PC-3 (cell line): ENCODE data around the gene SEMA3F. TPM values are rescaled to one million over a fixed set of nuclear protein-coding genes. Genes with fewer than 3 reads are reported as not detected.

Experiments
- ATAC-seq: fragments of 200-7000 bp; cut with Tn5 transposase; 2 replicates; pipeline ENCODE4 v1.9.1; 2020; ENCODE audit warnings: mild to moderate bottlenecking, moderate library complexity
- BruUV-seq: library from RNA; stranded (reverse); fragments of 400-500 nt; replicated peaks from 2 replicates; lab custom pipeline; 2021; lab: Mats Ljungman, UMichigan
- CTCF ChIA-PET: fragments of 300-600 bp; sonication (Branson Sonifier 250); formaldehyde crosslinking; loops from one replicate; lab custom pipeline; 2022; ENCODE audit warnings: antibody characterized with exemption; lab: Charles Lee
- POLR2A ChIA-PET: fragments of 300-600 bp; sonication (Branson Sonifier 250); formaldehyde crosslinking; loops from one replicate; lab custom pipeline; 2022; ENCODE audit warnings: antibody characterized with exemption; ENCODE audit not compliant: unreplicated experiment; lab: Charles Lee
- DNase-seq: peaks from one replicate; pipeline ENCODE4 v3.0.0-alpha.2; 2015
- H2AFZ ChIP-seq: fragments of 300-600 bp; sonication (generic); 2 replicates; pipeline ENCODE4 v1.6.0; 2016; ENCODE audit warnings: antibody characterized with exemption, low read length
- H3F3A ChIP-seq: fragments of 300-600 bp; sonication (generic); one replicate; pipeline ENCODE4 v1.6.0; 2017; ENCODE audit warnings: antibody characterized with exemption, low read length, control low read depth, mild to moderate bottlenecking; ENCODE audit not compliant: unreplicated experiment
- H3K27ac ChIP-seq: fragments of 300-600 bp; sonication (generic); 2 replicates; pipeline ENCODE4 v1.5.1; 2016; ENCODE audit warnings: mild to moderate bottlenecking, low read length
- H3K27me3 ChIP-seq: fragments of 300-600 bp; sonication (generic); 2 replicates; pipeline ENCODE4 v1.6.1; 2016; ENCODE audit warnings: low read length, mixed read lengths
- H3K36me3 ChIP-seq: fragments of 300-600 bp; sonication (generic); 2 replicates; pipeline ENCODE4 v1.6.1; 2016; ENCODE audit warnings: low read depth, mixed run types, low read length, mixed read lengths
- H3K4me1 ChIP-seq: fragments of 300-600 bp; sonication (generic); 2 replicates; pipeline ENCODE4 v1.5.1; 2016; ENCODE audit warnings: low read length; ENCODE audit not compliant: insufficient read depth
- H3K4me2 ChIP-seq: fragments of 300-600 bp; sonication (generic); 2 replicates; pipeline ENCODE4 v1.6.0; 2016; ENCODE audit warnings: low read length
- H3K4me3 ChIP-seq: fragments of 300-600 bp; sonication (generic); 2 replicates; pipeline ENCODE4 v1.5.1; 2016; ENCODE audit warnings: mild to moderate bottlenecking, low read length, mixed read lengths
- H3K79me2 ChIP-seq: fragments of 300-600 bp; sonication (generic); 2 replicates; pipeline ENCODE4 v1.6.1; 2017; ENCODE audit warnings: low read length, mixed read lengths
- H3K9ac ChIP-seq: fragments of 300-600 bp; sonication (generic); 2 replicates; pipeline ENCODE4 v1.6.0; 2016; ENCODE audit warnings: mild to moderate bottlenecking, low read length
- H3K9me2 ChIP-seq: fragments of 300-600 bp; sonication (generic); replicated peaks from 2 replicates; pipeline ENCODE4 v1.6.1; 2016; ENCODE audit warnings: mixed run types, low read length, mixed read lengths
- H3K9me3 ChIP-seq: fragments of 300-600 bp; sonication (generic); 2 replicates; pipeline ENCODE4 v1.6.1; 2016; ENCODE audit warnings: low read length, mixed read lengths
- H4K20me1 ChIP-seq: fragments of 300-600 bp; sonication (generic); 2 replicates; pipeline ENCODE4 v1.6.1; 2016; ENCODE audit warnings: low read length, mixed read lengths
- EZH2 ChIP-seq: fragments of 300-600 bp; sonication (generic); IDR thresholded peaks from one replicate; pipeline ENCODE4 v1.6.1; 2017; ENCODE audit warnings: antibody characterized with exemption, mild to moderate bottlenecking, low read length; ENCODE audit not compliant: unreplicated experiment
- EZH2phosphoT487 ChIP-seq: fragments of 300-600 bp; sonication (generic); IDR thresholded peaks from 2 replicates; pipeline ENCODE4 v1.6.1; 2018; ENCODE audit warnings: mild to moderate bottlenecking, antibody characterized with exemption, low read length, borderline replicate concordance
- intact Hi-C: fragments of 100-400 bp; cut with micrococcal nuclease; formaldehyde crosslinking; loops from 2 replicates; pipeline ENCODE4 v1.9.0; 2023
- total RNA-seq: library from RNA; depleted of rRNA; stranded (reverse); fragments of >200 nt; gene quantifications from 2 replicates; pipeline ENCODE4 v1.2.3, GENCODE V29; 2014
- TF ChIP-seq, protein P1 (sequence below): fragments of 300-600 bp; sonication (generic); conservative IDR thresholded peaks from 2 replicates; pipeline ENCODE4 v1.5.1; 2017; ENCODE audit warnings: antibody characterized with exemption, low read depth, mild to moderate bottlenecking, low read length

Gene SEMA3F
- total RNA-seq, 1 experiment from 2014 or later: 50.5 TPM

DNA sequence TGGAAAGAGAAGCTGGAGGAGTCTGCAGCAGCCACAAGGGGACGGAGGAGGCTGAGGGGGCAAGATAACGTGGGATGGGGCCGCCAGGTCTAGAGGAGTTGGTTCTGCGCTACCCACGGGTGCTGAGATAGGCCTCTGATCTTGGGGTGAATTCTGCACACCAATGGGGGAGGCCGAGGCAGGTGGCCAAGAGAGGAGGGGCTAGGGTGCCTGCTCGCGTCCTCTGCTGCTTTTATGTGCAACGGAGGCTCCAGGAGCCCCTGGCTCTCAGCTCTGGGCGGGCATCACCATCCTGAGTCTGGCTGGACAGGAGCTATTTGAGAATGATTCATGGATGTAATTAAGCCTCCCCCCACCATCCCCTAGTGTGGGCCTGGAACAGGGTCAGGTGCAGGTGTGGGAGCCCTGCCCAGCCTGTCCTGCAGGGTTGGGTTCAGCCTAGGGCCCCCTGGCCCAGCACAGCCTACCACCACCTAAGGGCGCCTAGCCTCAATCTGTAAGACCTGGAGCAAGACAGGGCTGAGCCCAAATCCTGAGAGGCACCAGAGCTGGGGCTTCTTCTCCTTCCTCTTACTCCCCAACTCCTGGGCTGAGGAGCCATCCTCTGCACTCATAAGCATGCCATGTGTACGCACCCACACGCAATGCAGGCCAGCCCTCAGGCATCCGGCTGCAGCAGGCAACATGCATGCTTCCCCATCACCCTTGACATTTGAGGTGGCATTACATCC is 32.3 kb upstream of the SEMA3F start:
- no peak overlapping the region for H2AFZ ChIP-seq
- no peaks in the 10 kb centered on the region for H3K27me3 ChIP-seq
- no peak overlapping the region for H3K27ac ChIP-seq
- TF ChIP-seq EZH2: no peak
- TF ChIP-seq, protein P1, sequence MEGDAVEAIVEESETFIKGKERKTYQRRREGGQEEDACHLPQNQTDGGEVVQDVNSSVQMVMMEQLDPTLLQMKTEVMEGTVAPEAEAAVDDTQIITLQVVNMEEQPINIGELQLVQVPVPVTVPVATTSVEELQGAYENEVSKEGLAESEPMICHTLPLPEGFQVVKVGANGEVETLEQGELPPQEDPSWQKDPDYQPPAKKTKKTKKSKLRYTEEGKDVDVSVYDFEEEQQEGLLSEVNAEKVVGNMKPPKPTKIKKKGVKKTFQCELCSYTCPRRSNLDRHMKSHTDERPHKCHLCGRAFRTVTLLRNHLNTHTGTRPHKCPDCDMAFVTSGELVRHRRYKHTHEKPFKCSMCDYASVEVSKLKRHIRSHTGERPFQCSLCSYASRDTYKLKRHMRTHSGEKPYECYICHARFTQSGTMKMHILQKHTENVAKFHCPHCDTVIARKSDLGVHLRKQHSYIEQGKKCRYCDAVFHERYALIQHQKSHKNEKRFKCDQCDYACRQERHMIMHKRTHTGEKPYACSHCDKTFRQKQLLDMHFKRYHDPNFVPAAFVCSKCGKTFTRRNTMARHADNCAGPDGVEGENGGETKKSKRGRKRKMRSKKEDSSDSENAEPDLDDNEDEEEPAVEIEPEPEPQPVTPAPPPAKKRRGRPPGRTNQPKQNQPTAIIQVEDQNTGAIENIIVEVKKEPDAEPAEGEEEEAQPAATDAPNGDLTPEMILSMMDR: no peak
- no peak for TF ChIP-seq EZH2phosphoT487
- H3K4me3 ChIP-seq: no peak overlapping the region
- no peak for DNase-seq
- H3F3A ChIP-seq: no peaks in the 10 kb centered on the region
- H3K9me3 ChIP-seq: no peaks in the 10 kb centered on the region
- no peak overlapping the region for H3K4me2 ChIP-seq
- H3K79me2 ChIP-seq: no peaks in the 10 kb centered on the region
- CTCF ChIA-PET: no interaction called here
- POLR2A ChIA-PET: interaction anchor here (0.5 to 0.6 kb wide), 2 partner anchors 16 to 25 kb away, joined by 3 read pairs; no protein-coding TSS in a partner anchor
- no peaks in the 10 kb centered on the region for H3K9me2 ChIP-seq
- intact Hi-C loops: loop anchor here (5.0 kb wide), 1 partner anchor 49 kb away; no protein-coding TSS in a partner anchor
- H3K4me1 ChIP-seq: no peaks in the 10 kb centered on the region
- no TSS peak for BruUV-seq
- peaks cover 14% of the 10 kb centered on the region; the same call in 1 of the 2 replicates for H3K36me3 ChIP-seq
- H4K20me1 ChIP-seq: 0 out of 2 replicates have a peak, but pooled peaks cover 4% of the 10 kb centered on the region
- no peak overlapping the region for H3K9ac ChIP-seq
- ATAC-seq: no peak

DNA sequence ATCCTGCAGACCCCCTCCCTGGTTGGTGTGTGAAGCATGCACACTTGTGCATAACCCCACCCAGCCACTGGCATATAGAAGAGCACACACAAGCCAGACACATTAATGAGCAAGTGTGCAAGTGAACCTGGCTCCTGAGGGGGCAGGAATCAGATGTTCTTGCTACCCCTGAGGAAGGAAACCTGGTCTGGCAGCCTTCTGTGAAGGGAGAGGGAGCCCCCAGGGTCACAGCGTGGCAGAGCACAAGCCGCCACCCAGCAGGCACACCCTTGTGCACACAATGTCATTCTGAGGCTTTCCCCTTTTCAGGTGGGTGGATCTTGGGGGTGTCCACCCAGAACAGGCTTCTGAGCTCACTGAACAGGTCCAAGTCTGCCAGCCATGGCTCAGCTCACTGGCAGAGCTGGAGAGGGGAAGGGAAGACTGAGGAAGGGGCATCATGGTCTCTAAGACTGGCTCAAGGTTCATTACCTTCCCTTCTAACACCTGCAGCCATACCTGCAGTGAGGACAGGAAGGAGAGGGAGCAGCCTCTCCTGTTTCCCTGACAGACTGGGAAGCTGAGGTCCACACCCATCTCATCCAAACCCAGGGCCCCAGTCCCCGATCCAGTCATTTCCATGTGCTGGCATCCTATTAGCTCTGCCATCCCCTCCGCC is 31.6 kb upstream of the SEMA3F start:
- CTCF ChIA-PET: no interaction called here
- BruUV-seq: no TSS peak

DNA sequence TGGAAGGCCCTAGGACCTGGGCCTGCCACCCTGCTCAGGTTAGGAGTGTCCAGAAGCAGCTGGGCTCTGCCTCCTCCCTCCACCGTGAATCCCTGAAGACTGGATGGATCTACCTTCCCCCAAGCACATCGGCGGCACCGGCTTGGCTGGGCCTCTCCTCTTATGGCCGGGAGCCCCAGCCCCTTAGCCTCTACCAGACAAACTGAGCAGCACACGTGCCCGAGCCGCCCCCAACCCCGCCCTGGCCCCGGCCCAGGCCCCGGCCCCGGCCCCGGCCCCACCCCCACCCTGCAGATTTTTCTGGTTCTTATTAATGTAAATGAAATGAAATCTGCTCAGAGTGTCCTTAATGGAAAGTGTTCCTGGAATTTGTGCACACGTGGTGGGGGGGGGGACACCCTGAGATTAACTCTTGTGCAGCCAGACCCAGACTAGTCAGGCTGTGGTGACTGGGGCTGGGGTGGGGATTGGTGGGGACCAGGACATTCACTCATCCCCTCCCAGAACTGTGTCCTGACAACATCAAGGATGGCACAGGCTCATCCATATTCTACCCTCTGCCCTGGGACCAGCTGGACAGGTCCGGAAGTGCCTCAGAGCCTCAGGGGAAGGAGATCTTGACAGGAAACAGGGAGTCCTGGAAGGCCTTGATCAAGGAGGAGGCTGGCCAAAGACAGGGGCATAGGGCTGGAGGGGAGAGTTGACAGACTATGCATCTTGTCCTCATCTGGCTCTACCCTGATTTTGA is 30.9 kb upstream of the SEMA3F start:
- Histone ChIP-seq H2AFZ (no peak overlapping the region), H3K27me3 (no peaks in the 10 kb centered on the region), H3K4me2 (no peak overlapping the region), H3K9ac (no peak overlapping the region), H3K79me2 (no peaks in the 10 kb centered on the region), H3K9me2 (no peaks in the 10 kb centered on the region), H3F3A (no peaks in the 10 kb centered on the region), H4K20me1 (0 out of 2 replicates have a peak, but pooled peaks cover 4% of the 10 kb centered on the region), H3K27ac (no peak overlapping the region), H3K9me3 (no peaks in the 10 kb centered on the region), H3K4me3 (no peak overlapping the region), H3K36me3 (peaks cover 4% of the 10 kb centered on the region; the same call in 1 of the 2 replicates), H3K4me1 (no peaks in the 10 kb centered on the region)
- DNase-seq: no peak
- TF ChIP-seq, protein P1: no peak
- TF ChIP-seq EZH2: no peak
- no peak for TF ChIP-seq EZH2phosphoT487
- intact Hi-C loops: loop anchor here (5.0 kb wide), 1 partner anchor 48 kb away; no protein-coding TSS in a partner anchor
- ChIA-PET CTCF (no interaction called here), POLR2A (no interaction called here)
- 0 out of 2 replicates have a peak, but pooled peaks have one; percentile 2 for ATAC-seq
- BruUV-seq: no TSS peak

More for the DNA sequence above, 31.6 kb upstream of the SEMA3F start:
- H3K36me3 ChIP-seq: peaks cover 7% of the 10 kb centered on the region; the same call in 1 of the 2 replicates
- H2AFZ ChIP-seq: no peak overlapping the region
- no peaks in the 10 kb centered on the region for H3K27me3 ChIP-seq
- no peak overlapping the region for H3K9ac ChIP-seq
- H3K27ac ChIP-seq: no peak overlapping the region
- no peaks in the 10 kb centered on the region for H3F3A ChIP-seq
- H3K4me1 ChIP-seq: no peaks in the 10 kb centered on the region
- no peak for DNase-seq
- no peak for ATAC-seq
- H4K20me1 ChIP-seq: 0 out of 2 replicates have a peak, but pooled peaks cover 4% of the 10 kb centered on the region
- H3K79me2 ChIP-seq: no peaks in the 10 kb centered on the region
- no peaks in the 10 kb centered on the region for H3K9me2 ChIP-seq
- TF ChIP-seq EZH2phosphoT487 (no peak), EZH2 (no peak)
- intact Hi-C loops: loop anchor here (5.0 kb wide), 1 partner anchor 49 kb away; no protein-coding TSS in a partner anchor
- no peak overlapping the region for H3K4me2 ChIP-seq
- no peaks in the 10 kb centered on the region for H3K9me3 ChIP-seq
- no peak overlapping the region for H3K4me3 ChIP-seq
- POLR2A ChIA-PET: interaction anchor here (0.5 to 0.6 kb wide), 2 partner anchors 15 to 24 kb away, joined by 3 read pairs; no protein-coding TSS in a partner anchor
